ENCODE results near the gene RASGRF1.

GRCh38 chr15:78991476-78991875, 99.1 kb downstream of the RASGRF1 start:
- TF ChIP-seq CTCF (IDR thresholded peaks at IDR 0.05) (no peak), EZH2 (IDR thresholded peaks at IDR 0.05; ENCODE audit: borderline replicate concordance, insufficient read depth, low read depth, low read length, poor library complexity, severe bottlenecking) (no peak)

Data from B cell (primary cell).